ENCODE data around the gene DAND5. TPM values are rescaled to one million over a fixed set of nuclear protein-coding genes. Genes with fewer than 3 reads are reported as not detected.

DAND5 gene
- polyA plus RNA-seq, 3 donors = not detected

GRCh38 chr19:12943437-12944044 lies 25.8 kb upstream of the DAND5 start:
- peaks cover 82% of the 10 kb centered on the region for H3K79me2 ChIP-seq (ENCODE audit: insufficient read depth, low read length)
- no peaks in the 10 kb centered on the region for H3K9me3 ChIP-seq (replicated peaks in 1 of 2; ENCODE audit: control insufficient read depth in 1 of 2, insufficient read depth in 1 of 2, low read length in 2 of 2)
- H3K27me3 Mint-ChIP-seq (ENCODE audit: low read depth in 3 of 3) = no peaks in the 10 kb centered on the region
- TF ChIP-seq CTCF (IDR thresholded peaks at IDR 0.05) = no peak
- WGBS (ENCODE audit: insufficient coverage) = 63% methylated on average over 9 of the region's 18 CpGs
- peaks cover 57% of the 10 kb centered on the region for H4K20me1 ChIP-seq (ENCODE audit: insufficient read depth, low read length)
- no peaks in the 10 kb centered on the region for H3K9me3 Mint-ChIP-seq
- H3K4me2 ChIP-seq (replicated peaks; ENCODE audit: extremely low read depth, low read length, poor library complexity, severe bottlenecking) = no peak overlapping the region
- H3K4me1 ChIP-seq (ENCODE audit: control insufficient read depth in 1 of 2, insufficient read depth in 2 of 2, low read length in 2 of 2) = peaks cover 41 to 69% of the 10 kb centered on the region in 2 donors
- no peak overlapping the region for H3K9ac ChIP-seq (ENCODE audit: insufficient read depth, low read length, poor library complexity, severe bottlenecking)
- peaks cover 52% of the 10 kb centered on the region for H3K4me1 Mint-ChIP-seq
- peak in 1 of 3 donors; percentile 39 for DNase-seq
- H3K27ac ChIP-seq (ENCODE audit: low read depth in 1 of 2, low read length in 2 of 2) = peak overlapping the region in 1 of 2 donors; percentile 71
- H3K36me3 ChIP-seq (replicated peaks in 1 of 2; ENCODE audit: control insufficient read depth in 1 of 2, insufficient read depth in 2 of 2, low read length in 2 of 2) = peaks cover 45 to 63% of the 10 kb centered on the region in 2 donors
- no peak overlapping the region for H3K4me3 ChIP-seq (replicated peaks in 1 of 3; ENCODE audit: low read depth in 2 of 3, low read length in 3 of 3)
- no peak overlapping the region for H3K4me3 Mint-ChIP-seq
- H3K36me3 Mint-ChIP-seq = peaks cover 57 to 65% of the 10 kb centered on the region in 2 donors
- H3K27ac Mint-ChIP-seq = peak overlapping the region; percentile 49 to 87 (median 74)
- no peaks in the 10 kb centered on the region for H3K27me3 ChIP-seq (ENCODE audit: control insufficient read depth in 2 of 2, insufficient read depth in 2 of 2, low read length in 2 of 2)
- intact Hi-C loops (cut with micrococcal nuclease) = no loop called here
- no peak overlapping the region for H2AFZ ChIP-seq (ENCODE audit: insufficient read depth, low read depth, low read length, poor library complexity, severe bottlenecking)

GRCh38 chr19:12944104-12944674 lies 25.2 kb upstream of the DAND5 start:
- H3K27ac ChIP-seq (ENCODE audit: low read depth in 1 of 2, low read length in 2 of 2) = peak overlapping the region; percentile 78 to 93
- H3K4me3 Mint-ChIP-seq = no peak overlapping the region
- TF ChIP-seq CTCF (IDR thresholded peaks at IDR 0.05) = no peak
- WGBS (ENCODE audit: insufficient coverage) = no CpG with 5 or more reads among the region's 2 CpGs
- H3K27me3 ChIP-seq (ENCODE audit: control insufficient read depth in 2 of 2, insufficient read depth in 2 of 2, low read length in 2 of 2) = no peaks in the 10 kb centered on the region
- no peak for DNase-seq
- H3K9ac ChIP-seq (ENCODE audit: insufficient read depth, low read length, poor library complexity, severe bottlenecking) = no peak overlapping the region
- H3K79me2 ChIP-seq (ENCODE audit: insufficient read depth, low read length) = peaks cover 80% of the 10 kb centered on the region
- no peaks in the 10 kb centered on the region for H3K9me3 Mint-ChIP-seq
- H3K4me2 ChIP-seq (replicated peaks; ENCODE audit: extremely low read depth, low read length, poor library complexity, severe bottlenecking) = no peak overlapping the region
- intact Hi-C loops (cut with micrococcal nuclease) = no loop called here
- peaks cover 37 to 65% of the 10 kb centered on the region in 2 donors for H3K4me1 ChIP-seq (ENCODE audit: control insufficient read depth in 1 of 2, insufficient read depth in 2 of 2, low read length in 2 of 2)
- no peak overlapping the region for H2AFZ ChIP-seq (ENCODE audit: insufficient read depth, low read depth, low read length, poor library complexity, severe bottlenecking)
- no peaks in the 10 kb centered on the region for H3K27me3 Mint-ChIP-seq (ENCODE audit: low read depth in 3 of 3)
- H3K36me3 ChIP-seq (replicated peaks in 1 of 2; ENCODE audit: control insufficient read depth in 1 of 2, insufficient read depth in 2 of 2, low read length in 2 of 2) = peaks cover 51 to 69% of the 10 kb centered on the region in 2 donors
- H3K36me3 Mint-ChIP-seq = peaks cover 63 to 71% of the 10 kb centered on the region in 2 donors
- peaks cover 48% of the 10 kb centered on the region for H3K4me1 Mint-ChIP-seq
- peaks cover 51% of the 10 kb centered on the region for H4K20me1 ChIP-seq (ENCODE audit: insufficient read depth, low read length)
- peak overlapping the region; percentile 91 to 95 (median 94) for H3K27ac Mint-ChIP-seq
- no peak overlapping the region for H3K4me3 ChIP-seq (replicated peaks in 1 of 3; ENCODE audit: low read depth in 2 of 3, low read length in 3 of 3)
- no peaks in the 10 kb centered on the region for H3K9me3 ChIP-seq (replicated peaks in 1 of 2; ENCODE audit: control insufficient read depth in 1 of 2, insufficient read depth in 1 of 2, low read length in 2 of 2)

Data from CD14-positive monocyte (primary cell).